NAMALWA (cell line): ENCODE results near the gene NAT14.
"Not testable (repeated sequence)": the region's sequence is repeated elsewhere in the genome, so short reads cannot be mapped to it uniquely, and the experiment has no call there.

Experiments used
- DNase-seq: peaks from one replicate; pipeline ENCODE4 v3.0.0-alpha.2; 2015; ENCODE audit warnings: low spot score

The NAT14 gene

GRCh38 chr19:55503157-55503501, 18.1 kb downstream of the NAT14 start:
- DNase-seq, result no peak

DNA sequence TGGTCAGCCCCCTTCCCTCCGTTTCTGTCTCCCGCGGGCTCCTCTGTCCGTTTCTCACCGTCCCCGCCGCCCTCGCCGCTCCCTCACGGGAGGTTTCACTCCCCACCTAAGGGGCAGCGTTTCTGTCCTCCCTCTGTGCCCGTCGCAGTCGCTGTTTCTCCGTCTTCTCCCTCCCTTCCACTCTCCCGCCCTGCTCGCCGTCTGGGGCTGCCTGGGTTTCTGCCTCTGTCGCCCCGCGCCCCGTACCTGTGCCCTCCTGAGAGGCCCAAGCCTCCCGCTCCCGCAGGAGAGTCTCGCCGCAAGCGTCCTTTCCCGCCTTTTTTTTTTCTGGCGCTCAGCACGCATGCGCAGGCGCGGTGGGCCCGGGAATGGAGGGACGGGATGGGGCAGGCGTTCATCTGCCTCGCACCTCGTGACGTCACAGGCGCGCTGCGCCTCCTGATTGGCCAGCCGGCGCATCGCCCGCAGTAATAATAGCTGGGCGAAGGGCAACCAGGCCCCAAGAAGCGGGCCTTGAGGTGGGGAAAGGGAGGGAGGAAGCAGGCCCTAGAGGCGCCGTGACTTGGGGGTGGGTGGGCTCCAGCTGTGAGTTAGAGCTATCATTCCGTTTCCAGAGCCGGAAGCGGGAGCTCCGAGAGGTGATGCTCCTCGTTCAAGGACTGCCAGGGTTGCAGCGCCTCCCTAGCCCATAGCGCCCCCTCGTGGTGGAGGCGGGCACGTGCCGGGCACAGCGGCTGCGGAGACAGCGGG, 18.7 kb downstream of the NAT14 start:
- DNase-seq, result peak; percentile 93

DNA sequence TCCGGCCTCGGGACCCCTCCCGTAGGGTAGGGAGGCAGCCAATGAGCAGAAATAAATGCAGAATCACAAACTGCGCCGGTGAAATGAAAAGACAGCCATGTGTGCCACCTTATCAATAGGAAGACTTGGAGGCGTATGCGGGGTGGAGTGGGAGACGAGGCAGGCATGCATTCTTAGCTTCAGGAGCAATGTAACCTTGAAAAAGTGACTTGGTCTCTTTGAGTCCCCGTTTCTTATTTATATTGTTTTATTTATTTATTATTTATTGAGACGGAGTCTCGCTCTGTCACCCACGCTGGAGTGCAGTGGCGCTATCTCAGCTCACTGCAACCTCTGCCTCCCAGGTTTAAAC, 19.2 kb downstream of the NAT14 start:
- DNase-seq, result no peak

GRCh38 chr19:55504981-55505380, 20.0 kb downstream of the NAT14 start:
- DNase-seq, result no peak

DNA sequence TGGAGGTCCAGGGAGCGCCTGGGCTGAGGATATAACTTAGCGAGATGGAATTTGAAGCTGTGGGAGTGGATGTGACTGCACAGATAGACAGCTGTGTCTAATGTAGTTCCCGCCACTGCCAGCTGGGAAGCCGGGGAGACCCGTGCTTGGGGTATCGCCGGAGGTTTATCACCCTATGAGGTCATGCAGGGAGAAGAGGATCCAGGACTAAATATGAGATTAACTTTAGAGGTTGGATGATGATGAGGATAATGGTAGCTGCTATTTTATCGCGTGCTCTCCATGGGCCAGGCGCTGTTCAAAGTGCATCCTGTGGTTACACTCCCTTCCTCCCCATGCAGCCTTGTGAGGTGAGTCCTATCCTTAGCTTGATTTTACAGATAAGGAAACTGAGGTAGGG, 23.1 kb downstream of the NAT14 start:
- no peak for DNase-seq

- DNase-seq, result peak; percentile 93
These were observed 32.1 kb downstream of the NAT14 start for GRCh38 chr19:55516878-55517620.

DNA sequence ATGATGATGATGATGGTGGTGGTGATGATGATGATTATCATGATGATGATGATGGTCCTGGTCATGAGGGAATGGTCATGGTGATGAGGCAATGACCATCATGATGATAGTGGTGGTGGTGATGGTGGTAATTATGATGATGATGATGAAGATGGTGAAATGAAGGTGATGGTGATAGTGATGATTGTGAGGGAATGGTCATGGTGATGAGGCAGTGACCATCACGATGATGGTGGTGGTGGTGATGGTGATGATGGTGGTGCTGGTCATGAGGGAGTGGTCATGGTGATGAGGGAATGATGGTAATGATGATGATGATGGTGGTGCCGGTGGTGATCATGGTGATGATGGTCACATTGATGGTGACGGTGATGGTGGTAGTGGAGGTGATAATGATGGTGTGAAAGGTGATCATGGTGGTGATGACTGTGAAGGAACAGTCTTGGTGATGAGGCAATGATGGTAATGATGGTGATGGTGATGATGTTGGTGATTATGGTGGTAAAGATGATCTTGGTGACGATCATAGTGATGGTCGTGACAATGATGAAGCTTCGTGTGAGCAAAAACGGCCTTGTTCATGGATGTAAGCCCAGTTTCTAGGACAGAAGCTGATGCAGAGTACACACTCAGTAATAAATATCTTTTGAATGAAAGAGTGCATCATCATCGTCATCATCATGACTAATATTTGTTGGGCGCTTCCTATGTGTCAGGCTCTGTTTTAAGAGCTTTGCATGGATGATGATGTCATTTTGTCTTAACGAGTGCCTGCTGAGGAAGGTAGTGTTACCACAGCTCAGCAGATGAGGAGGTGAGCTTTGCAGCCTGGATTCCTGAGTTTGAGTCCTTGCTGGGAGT, 34.7 kb downstream of the NAT14 start:
- no peak for DNase-seq

- no peak for DNase-seq
These were observed 35.8 kb downstream of the NAT14 start for GRCh38 chr19:55520691-55521292.

- DNase-seq, result no peak
These were observed 40.5 kb downstream of the NAT14 start for GRCh38 chr19:55525289-55526101.

DNA sequence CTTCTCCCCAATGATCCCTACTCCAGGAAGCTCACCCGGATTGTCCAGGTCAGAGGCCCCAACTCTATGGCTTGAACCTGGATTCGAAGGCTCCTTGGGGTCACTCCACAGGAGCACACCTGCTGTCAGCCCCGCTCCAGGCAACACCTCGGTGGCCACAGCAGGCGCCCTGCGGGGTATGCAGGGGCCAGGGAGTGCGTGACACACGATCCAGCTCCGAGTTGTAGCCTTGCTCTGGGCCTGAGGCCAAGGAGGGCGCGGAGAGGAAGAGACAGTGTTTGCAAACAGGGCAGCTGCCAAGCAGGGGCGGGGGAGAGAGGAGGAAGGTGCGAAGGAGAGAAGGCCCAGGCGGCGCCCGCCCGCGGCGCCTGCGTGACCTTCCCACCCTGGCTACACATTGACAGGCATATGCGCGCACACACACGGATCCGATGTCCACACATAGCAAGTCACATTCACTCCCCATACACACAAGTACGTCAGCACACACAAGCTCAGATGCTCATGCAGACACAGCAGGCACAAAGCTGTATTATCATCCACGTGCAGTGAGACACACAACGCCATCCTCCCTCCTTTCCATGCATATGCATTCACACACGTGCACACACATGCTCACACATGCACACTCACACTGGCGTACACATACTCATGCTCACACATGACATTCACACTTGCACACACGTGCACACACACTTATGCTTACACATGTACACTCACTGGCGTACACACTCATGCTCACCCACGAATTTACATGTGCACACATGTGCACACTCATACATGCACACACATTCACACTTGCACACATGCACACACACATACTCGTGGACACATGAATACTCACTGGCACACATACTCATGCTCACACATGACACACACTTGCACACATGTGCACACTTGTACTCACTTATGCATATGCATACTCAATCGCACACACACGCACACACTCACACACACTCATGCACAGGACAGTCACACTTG, 41.5 kb downstream of the NAT14 start:
- no peak for DNase-seq

DNA sequence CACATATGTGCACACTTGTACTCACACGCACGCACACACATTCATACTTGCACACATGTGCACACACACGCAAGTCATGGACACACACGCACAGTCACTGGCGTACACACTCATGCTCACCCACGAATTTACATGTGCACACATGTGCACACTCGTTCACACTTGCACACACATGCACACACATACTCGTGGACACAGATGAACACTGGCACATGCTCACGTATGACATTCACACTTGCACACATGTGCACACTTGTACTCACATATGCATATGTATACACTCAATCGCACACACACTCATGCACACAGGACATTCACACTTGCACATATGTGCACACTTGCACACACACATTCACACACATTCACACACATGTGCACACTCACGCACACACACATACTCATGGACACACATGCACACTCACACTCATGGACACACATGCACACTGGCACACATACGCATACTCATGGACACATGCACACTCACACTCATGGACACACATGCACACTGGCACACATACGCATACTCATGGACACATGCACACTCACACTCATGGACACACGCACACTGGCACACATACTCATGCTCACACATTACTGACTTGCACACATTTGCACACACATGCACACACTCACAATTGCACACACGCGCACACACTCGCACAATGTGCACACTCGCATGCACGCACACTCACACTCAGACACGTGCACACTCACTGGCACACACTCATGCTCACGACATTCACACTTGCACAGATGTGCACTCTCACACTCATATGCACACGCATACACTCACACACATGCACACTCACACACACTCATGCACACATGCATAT, 42.4 kb downstream of the NAT14 start:
- DNase-seq, result no peak

- no peak for DNase-seq
These were observed 43.2 kb downstream of the NAT14 start for GRCh38 chr19:55528030-55528803.

GRCh38 chr19:55529636-55530234, 44.7 kb downstream of the NAT14 start:
- no peak for DNase-seq

DNA sequence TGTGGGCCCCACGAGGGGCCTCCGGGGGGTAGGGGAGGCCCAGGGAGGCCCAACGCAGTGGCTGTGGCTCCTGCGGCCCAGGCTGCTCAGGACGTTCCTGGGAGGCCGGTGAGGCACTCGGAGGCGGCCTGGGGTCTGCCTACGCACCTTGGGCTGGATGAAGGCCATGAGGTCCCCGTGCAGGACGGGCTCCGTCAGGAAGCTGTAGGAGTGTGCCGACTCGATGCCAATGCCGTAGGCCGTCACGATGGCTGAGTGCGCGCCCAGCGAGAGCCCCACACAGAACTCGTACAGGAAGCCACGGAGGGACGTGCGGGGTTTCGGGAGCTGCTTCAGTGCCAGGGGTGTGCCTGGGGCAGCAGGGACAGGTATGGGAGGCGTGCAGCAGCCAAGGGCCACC, 46.0 kb downstream of the NAT14 start:
- no peak for DNase-seq

GRCh38 chr19:55534280-55534679, 49.3 kb downstream of the NAT14 start:
- not testable (repeated sequence) for DNase-seq

- DNase-seq, result no peak
These were observed 50.4 kb downstream of the NAT14 start for GRCh38 chr19:55535173-55535964.

DNA sequence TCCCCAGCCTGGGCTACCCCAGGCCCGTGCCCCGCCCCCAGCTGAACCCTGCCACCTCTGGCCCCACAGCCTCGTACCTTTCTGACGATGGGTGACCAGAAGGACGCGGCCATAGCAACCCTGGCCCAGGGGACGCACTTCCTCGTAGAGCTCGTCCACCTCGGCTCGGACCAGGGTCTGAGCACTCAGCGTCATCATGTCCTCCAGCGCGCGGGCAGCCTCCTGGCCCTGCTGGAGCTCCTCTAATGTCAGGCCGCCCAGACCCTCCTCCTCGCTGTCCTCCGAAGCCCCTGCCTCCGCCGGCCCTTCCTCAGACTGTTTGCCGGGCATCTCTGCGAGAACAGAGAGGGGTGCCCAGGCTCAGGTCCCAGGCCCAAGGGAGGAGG, 51.0 kb downstream of the NAT14 start:
- no peak for DNase-seq
